Kidney epithelial cell (primary cell): ENCODE data around the gene NPTXR. TPM values are rescaled to one million over a fixed set of nuclear protein-coding genes. Genes with fewer than 3 reads are reported as not detected.

Source experiments
- DNase-seq: peaks from one replicate; pipeline ENCODE4 v3.0.0-alpha.2; 2010; ENCODE audit warnings: low read depth
- H3K27me3 ChIP-seq: 2 replicates; pipeline ENCODE4 v1.6.0; 2011; ENCODE audit warnings: low read length; ENCODE audit not compliant: control insufficient read depth, insufficient read depth
- H3K36me3 ChIP-seq: 2 replicates; pipeline ENCODE4 v1.5.1; 2011; ENCODE audit warnings: low read length; ENCODE audit not compliant: control insufficient read depth, insufficient read depth
- H3K4me3 ChIP-seq: 2 replicates; pipeline ENCODE4 v1.5.1; 2011; ENCODE audit warnings: low read depth, mild to moderate bottlenecking, control low read depth, low read length
- total RNA-seq: library from RNA; depleted of rRNA; stranded (reverse); fragments of >200 nt; gene quantifications from 2 replicates; pipeline ENCODE4 v1.2.3, GENCODE V29; 2015
- TF ChIP-seq, protein P1 (sequence below): IDR thresholded peaks from 2 replicates; pipeline ENCODE4 v1.5.1; 2011; ENCODE audit warnings: mild to moderate bottlenecking, moderate library complexity, low read length, control low read depth, inconsistent platforms; ENCODE audit not compliant: insufficient read depth, poor library complexity, severe bottlenecking

Gene NPTXR
- total RNA-seq, 1 donor from 2014 or later = 2.4 TPM

DNA sequence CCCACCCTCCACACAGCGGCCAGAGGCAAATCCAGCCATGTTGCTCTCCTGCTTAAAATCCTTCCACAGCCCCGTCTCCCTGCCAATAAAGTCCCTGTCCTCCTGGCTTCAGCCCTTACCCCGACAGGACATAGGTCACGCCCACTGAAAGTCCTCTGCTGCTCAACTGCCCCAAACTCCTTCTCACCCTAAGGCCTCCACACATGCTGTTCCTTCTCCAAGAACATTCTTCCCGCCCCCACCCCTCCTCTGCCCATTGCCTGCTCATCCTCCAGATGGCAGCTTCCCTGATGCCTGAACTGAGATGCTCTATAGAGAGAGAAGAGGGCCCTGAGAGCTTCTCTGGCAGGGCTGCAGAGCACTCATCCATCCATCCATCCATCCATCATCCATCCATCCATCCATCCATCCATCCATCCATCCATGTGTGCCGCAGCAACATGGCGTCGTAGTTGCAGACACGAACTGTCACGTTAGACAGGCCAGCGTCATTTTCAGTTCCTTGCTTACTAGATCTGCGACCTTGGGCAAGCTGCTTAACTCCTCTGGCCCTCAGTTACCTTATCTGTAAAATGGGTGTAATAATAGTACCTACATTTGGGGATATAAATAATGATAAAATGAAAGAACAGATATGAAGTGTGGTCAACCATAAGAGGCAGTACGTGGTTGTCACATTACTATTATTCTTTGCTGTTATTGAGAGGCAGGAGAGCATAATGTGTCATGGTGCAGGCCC, 9.4 kb downstream of the NPTXR start:
- Histone ChIP-seq H3K27me3 (peaks cover 5% of the 10 kb centered on the region), H3K4me3 (no peak overlapping the region), H3K36me3 (no peaks in the 10 kb centered on the region)
- no peak for DNase-seq
- TF ChIP-seq, protein P1, sequence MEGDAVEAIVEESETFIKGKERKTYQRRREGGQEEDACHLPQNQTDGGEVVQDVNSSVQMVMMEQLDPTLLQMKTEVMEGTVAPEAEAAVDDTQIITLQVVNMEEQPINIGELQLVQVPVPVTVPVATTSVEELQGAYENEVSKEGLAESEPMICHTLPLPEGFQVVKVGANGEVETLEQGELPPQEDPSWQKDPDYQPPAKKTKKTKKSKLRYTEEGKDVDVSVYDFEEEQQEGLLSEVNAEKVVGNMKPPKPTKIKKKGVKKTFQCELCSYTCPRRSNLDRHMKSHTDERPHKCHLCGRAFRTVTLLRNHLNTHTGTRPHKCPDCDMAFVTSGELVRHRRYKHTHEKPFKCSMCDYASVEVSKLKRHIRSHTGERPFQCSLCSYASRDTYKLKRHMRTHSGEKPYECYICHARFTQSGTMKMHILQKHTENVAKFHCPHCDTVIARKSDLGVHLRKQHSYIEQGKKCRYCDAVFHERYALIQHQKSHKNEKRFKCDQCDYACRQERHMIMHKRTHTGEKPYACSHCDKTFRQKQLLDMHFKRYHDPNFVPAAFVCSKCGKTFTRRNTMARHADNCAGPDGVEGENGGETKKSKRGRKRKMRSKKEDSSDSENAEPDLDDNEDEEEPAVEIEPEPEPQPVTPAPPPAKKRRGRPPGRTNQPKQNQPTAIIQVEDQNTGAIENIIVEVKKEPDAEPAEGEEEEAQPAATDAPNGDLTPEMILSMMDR = no peak

DNA sequence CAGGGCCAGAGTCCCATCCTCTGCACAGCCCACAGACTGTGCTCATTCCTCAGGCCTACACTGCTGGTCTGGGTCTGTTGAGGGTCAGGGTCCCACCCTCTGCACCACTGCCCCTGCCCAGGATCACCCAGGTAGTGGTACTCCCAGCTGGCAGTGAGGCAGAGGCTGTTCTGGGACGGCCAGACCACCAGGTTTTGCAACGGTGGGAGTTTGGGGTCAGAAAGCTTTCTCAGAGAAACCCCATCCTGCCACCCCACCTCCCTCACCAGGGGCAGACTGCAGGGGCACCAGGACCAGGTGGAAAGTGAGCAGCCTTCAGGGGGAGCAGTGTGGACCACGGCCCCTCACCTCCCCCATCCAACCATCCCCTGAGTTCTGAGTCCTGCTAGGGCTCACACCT, 10.8 kb downstream of the NPTXR start:
- no peak overlapping the region for H3K4me3 ChIP-seq
- TF ChIP-seq, protein P1 = no peak
- DNase-seq = no peak
- H3K36me3 ChIP-seq = no peaks in the 10 kb centered on the region
- H3K27me3 ChIP-seq = peaks cover 5% of the 10 kb centered on the region

DNA sequence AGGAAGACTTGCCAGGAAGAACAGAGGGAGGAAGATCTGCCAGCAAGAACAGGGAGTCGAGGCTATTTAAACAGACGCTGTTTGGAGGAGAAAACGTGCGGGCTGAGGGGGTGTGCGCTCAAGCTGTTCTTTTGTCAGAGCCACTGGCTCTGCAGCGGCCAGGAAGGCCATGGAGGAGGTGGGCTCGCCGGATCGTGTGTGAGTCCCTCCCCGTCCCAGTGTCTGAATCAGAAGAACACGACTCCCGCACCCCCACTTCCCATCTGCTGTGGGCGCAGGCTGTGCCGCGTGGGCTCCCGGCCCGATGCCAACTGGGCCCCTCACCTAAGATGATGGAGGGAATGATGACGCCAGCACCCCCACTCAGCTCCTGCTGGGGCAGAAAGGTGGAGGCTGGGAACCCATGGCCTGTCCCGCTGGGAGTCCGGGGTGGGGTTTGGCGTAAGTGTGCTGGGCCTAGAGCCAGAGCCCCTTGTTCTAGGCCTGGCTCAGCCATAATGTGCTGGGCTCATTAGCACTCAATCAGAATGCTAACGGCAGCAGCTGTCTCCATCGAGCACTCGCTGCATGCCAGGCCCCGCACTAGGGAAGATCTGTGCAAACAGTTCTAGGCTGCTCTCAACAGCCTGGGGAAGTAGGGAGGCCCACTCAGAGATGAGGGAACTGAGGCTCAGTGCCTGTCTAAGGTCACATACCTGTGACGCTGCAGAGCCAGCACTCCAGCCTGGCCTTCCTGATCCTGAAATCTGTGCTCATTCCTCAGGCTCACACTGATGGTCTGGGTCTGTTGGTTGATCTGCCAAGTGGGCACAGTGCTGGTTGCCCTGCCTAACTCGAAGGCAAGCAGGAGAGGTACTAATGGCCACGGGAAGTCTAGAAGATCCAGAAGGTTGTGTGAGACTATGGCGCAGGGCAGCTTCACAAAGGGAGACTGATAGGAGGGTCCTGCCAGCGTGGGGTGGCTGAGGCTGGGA, 11.5 kb downstream of the NPTXR start:
- Histone ChIP-seq H3K27me3 (peaks cover 5% of the 10 kb centered on the region), H3K4me3 (no peak overlapping the region), H3K36me3 (no peaks in the 10 kb centered on the region)
- TF ChIP-seq, protein P1 = no peak
- no peak for DNase-seq

DNA sequence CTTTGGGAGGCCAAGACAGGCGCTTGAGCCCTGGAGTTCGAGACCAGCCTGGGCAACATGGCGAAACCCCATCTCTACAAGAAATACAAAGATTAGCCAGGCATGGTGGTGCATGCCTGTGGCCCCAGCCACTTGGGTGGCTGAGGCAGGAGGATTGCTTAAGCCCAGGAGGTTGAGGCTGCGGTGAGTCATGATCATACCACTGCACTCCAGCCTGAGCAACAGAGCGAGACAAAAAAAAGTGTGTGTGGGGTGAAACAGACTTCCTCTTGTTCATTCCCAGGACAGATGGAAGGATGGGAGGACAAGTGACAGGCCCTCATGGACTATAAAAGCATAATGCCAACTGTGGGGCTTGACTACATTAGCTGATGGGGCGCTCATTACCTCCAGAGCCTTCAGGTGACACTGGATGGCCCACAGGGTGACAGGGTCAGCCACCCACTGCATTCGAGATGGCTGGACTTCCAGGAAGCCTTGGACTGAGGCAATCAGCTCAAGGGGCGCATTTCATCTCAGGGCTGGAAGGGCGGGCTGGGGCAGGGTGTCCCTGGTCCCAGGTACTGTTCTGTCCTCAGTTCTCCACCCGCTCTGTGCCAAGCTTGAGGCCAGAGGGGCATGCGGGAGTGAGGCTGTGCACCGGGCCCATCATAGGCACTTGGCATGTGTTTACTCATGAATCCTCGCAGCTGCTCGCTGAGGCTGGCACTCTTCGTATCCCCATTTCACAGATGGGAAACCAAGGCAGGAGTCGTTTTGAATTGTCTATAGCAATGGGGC, 12.5 kb downstream of the NPTXR start:
- no peak overlapping the region for H3K4me3 ChIP-seq
- peak; percentile 61 for DNase-seq
- TF ChIP-seq, protein P1 = no peak

DNA sequence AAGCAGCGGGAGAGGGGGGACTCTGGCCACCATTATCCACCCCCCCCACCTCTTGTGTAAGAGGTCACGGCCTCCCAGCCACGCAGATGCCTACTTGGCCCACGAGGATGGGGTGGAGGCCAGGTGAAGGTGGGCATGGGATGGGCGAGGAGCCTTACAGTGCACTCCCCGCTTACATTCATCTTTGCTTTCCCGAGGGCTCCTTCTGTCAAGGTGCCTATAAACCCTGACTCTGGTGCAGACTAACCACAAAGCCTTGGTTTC, 13.1 kb downstream of the NPTXR start:
- Histone ChIP-seq H3K36me3 (no peaks in the 10 kb centered on the region), H3K4me3 (no peak overlapping the region), H3K27me3 (no peaks in the 10 kb centered on the region)
- TF ChIP-seq, protein P1 = no peak
- DNase-seq = no peak

More for the DNA sequence above, 12.5 kb downstream of the NPTXR start:
- Histone ChIP-seq H3K27me3 (peaks cover 4% of the 10 kb centered on the region), H3K36me3 (no peaks in the 10 kb centered on the region)
